Activated T-cell treated with anti-CD3 and anti-CD28 coated beads for 4 hours (primary cell): Measurements from ENCODE around the gene CKAP5.

Source experiments
- DNase-seq: peaks from one replicate; pipeline ENCODE4 v3.0.0-alpha.2; 2020

CKAP5 gene

GRCh38 chr11:46761807-46762206 lies 84.3 kb downstream of the CKAP5 start:
- no peak for DNase-seq

GRCh38 chr11:46760429-46761128 lies 85.5 kb downstream of the CKAP5 start:
- DNase-seq = no peak

- no peak for DNase-seq
These were observed 86.9 kb downstream of the CKAP5 start for GRCh38 chr11:46759196-46759595.

- no peak for DNase-seq
These were observed 90.1 kb downstream of the CKAP5 start for GRCh38 chr11:46755962-46756361.

- no peak for DNase-seq
These were observed 98.9 kb downstream of the CKAP5 start for GRCh38 chr11:46747150-46747549.

- DNase-seq = no peak
These were observed 100.1 kb downstream of the CKAP5 start for GRCh38 chr11:46745995-46746394.

- no peak for DNase-seq
These were observed 100.8 kb downstream of the CKAP5 start for GRCh38 chr11:46745328-46745727.

- DNase-seq = no peak
These were observed 102.3 kb downstream of the CKAP5 start for GRCh38 chr11:46743693-46744339.

GRCh38 chr11:46743043-46743442 lies 103.0 kb downstream of the CKAP5 start:
- no peak for DNase-seq

GRCh38 chr11:46741600-46742484 lies 104.2 kb downstream of the CKAP5 start:
- DNase-seq = no peak

- DNase-seq = no peak
These were observed 107.2 kb downstream of the CKAP5 start for GRCh38 chr11:46738887-46739286.

GRCh38 chr11:46737699-46738098 lies 108.4 kb downstream of the CKAP5 start:
- no peak for DNase-seq

GRCh38 chr11:46736615-46737014 lies 109.5 kb downstream of the CKAP5 start:
- DNase-seq = no peak

GRCh38 chr11:46736146-46736545 lies 109.9 kb downstream of the CKAP5 start:
- no peak for DNase-seq

GRCh38 chr11:46733234-46733633 lies 112.8 kb downstream of the CKAP5 start:
- DNase-seq = no peak

- DNase-seq = no peak
These were observed 114.5 kb downstream of the CKAP5 start for GRCh38 chr11:46731545-46731944.

- no peak for DNase-seq
These were observed 116.7 kb downstream of the CKAP5 start for GRCh38 chr11:46729110-46730027.

GRCh38 chr11:46728659-46729040 lies 117.4 kb downstream of the CKAP5 start:
- no peak for DNase-seq

- DNase-seq = no peak
These were observed 118.0 kb downstream of the CKAP5 start for GRCh38 chr11:46727952-46728658.

- no peak for DNase-seq
These were observed 119.7 kb downstream of the CKAP5 start for GRCh38 chr11:46726206-46726862.
